Measurements from ENCODE around the gene YBX2.
"Not testable (repeated sequence)": the region's sequence is repeated elsewhere in the genome, so short reads cannot be mapped to it uniquely, and the experiment has no call there.

YBX2 gene

GRCh38 chr17:7294614-7295153, at the start of gene YBX2:
TSS of gene YBX2 (minus strand) at chr17:7294639. CDS start at chr17:7294500, 139 bp downstream.
- DNase-seq: peak; percentile 92

DNA sequence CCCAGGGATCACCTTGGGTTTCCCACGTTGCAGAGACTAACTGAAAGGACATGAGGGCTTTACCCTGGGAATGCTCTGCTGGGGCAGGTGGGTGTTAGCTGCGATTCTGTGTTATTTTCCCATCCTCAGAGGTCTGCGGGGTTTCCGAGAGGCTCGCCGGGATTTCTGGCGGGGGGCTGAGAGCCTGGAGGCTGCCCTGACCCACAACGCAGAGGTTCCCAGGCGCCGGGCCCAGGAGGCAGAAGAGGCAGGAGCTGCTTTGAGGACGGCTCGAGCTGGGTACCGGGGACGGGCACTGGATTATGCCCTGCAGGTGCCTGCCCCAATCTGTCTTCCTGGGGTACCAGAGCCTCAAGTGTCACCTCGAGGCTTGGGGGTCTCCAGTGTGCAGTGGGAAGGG, 48.8 kb upstream of the YBX2 start:
- DNase-seq: no peak

DNA sequence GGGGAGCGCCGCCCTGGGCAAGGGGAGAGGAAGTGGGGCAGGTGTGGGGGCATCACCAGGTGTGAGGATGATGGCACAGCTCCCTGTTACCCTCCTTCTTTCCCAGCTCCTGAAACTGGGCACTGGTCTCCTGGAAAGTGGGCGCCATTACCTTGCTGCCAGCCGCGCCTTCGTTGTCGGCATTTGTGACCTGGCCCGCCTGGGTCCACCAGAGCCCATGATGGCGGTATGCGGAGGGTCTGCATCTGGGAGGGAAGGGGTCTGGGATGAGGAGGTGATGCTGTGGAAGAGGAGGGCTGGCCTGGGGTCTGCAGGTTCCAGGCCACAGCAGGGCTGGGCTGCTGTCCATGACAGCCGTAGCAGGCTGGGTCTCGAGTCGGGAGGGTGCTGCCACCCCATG, 47.4 kb upstream of the YBX2 start:
- DNase-seq: no peak

GRCh38 chr17:7340179-7340578, 45.7 kb upstream of the YBX2 start:
- no peak for DNase-seq

- DNase-seq: not testable (repeated sequence)
Observed at GRCh38 chr17:7337600-7337999, 43.2 kb upstream of the YBX2 start.

- no peak for DNase-seq
Observed at GRCh38 chr17:7336240-7337175, 42.1 kb upstream of the YBX2 start, which contains the start of gene ACAP1. TSS of gene ACAP1 (plus strand) at chr17:7336529. CDS start at chr17:7336735, 206 bp downstream.

DNA sequence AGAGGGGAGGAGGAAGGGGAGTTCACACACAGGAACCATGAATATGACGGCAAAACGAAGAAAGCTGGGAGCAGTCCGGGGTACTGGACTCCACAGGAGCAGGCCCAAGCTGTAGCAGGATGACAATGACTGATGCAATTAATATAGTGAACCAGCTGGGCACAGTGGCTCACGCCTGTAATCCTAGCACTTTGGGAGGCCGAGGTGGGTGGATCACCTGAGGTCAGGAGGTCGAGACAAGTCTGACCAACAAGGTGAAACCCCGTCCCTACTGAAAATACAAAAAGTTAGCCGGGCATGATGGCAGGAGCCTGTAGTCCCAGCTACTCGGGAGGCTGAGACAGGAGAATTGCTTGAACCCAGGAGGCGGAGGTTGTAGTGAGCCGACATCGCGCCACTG, 41.3 kb upstream of the YBX2 start:
- not testable (repeated sequence) for DNase-seq

- DNase-seq: no peak
Observed at GRCh38 chr17:7334938-7335538, 40.6 kb upstream of the YBX2 start.

DNA sequence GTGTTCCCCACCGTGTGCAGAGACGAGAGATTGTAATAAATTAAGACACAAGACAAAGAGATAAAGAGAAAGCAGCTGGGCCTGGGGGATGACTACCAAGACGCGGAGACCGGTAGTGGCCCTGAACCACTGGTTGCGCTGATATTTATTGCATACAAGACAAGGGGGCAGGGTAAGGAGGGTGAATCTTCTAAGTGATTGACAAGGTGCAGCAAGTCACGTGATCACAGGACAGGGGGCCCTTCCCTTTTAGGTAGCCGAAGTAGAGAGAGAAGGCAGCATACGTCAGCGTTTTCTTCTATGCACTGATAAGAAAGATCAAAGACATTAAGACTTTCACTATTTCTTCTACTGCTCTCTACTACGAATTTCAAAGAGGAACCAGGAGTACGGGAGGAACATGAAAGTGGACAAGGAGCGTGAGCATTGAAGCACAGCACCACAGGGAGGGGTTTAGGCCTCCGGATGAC, 38.2 kb upstream of the YBX2 start:
- not testable (repeated sequence) for DNase-seq

- no peak for DNase-seq
Observed at GRCh38 chr17:7332111-7332510, 37.7 kb upstream of the YBX2 start.

GRCh38 chr17:7330638-7331015, 36.2 kb upstream of the YBX2 start:
- no peak for DNase-seq

DNA sequence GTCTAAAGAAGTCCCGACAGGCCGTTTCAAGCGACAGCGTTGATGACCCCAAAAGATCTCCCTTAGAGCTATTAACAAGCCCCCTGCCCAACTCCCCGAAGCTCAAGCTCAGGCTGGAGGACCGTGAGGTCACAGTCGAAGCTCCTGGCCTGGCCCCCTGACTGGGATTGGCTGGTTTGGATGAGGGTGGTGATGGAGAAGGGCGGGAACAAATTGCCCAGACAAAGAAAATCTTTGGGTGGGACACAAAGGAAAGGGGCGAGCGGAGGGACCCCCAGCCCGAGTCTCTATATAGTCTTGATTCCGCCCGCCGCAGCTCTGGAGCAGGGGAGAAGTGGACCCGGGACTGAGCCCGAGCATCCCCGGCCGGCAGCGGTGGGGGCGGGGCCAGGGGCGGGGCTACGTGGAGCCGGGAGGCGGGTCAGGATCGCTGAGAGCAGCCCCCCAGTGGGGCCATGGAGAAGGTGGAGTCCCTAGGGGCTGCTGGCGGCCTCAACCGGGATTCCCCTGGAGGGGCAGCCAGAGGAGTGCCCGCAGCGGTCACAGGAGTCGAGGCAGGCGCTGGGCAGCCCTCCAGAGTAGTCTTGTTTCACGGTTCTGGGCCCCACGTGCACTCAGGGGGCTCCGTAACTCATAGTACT, 35.7 kb upstream of the YBX2 start:
- DNase-seq: peak; percentile 63

- peak; percentile 95 for DNase-seq
Observed at GRCh38 chr17:7329374-7329996, 35.0 kb upstream of the YBX2 start.

GRCh38 chr17:7328840-7329373, 34.5 kb upstream of the YBX2 start, which contains the start of gene NEURL4:
TSS of gene NEURL4 (minus strand) at chr17:7329335. CDS start at chr17:7329312, 23 bp downstream.
- DNase-seq: no peak

DNA sequence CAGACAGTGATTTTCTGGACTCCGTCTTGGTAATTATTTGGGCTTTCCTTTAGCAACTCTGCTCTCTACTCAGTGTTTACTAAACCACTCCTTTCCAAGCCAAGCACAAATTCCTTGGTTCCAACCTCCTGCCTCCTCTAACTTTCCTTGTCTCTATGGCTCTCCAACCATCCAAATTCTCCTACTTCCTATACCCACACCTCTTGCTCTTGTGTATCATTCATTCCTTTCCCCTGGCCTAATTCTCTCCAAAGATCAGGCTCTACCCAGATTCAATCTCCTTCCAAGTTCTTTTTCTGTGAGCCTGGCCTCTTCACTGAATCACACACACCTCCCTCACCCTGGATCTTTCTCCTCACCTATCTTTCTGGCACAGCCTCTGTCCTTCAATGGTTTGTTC, 33.6 kb upstream of the YBX2 start:
- no peak for DNase-seq

DNA sequence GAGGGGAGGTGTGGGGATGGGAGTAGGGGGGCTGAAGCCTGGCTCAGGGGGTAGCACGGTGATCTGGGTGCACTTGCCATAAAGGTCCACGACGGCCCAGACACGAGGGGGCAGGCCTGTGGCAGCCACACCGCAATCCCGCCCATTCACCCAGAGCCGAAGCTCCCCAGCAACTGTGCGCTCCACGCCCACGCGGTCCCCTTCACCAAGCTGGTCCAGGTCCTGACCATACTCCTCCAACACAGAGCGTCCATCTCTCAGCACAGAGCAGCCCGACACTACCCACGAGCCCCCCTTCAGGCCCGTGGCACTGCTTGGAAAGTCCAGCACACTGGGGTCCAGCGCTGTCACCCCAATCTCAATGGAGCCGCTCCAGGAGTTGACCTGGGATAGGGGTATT, 33.1 kb upstream of the YBX2 start:
- no peak for DNase-seq

GRCh38 chr17:7327056-7327455, 32.6 kb upstream of the YBX2 start:
- DNase-seq: no peak

DNA sequence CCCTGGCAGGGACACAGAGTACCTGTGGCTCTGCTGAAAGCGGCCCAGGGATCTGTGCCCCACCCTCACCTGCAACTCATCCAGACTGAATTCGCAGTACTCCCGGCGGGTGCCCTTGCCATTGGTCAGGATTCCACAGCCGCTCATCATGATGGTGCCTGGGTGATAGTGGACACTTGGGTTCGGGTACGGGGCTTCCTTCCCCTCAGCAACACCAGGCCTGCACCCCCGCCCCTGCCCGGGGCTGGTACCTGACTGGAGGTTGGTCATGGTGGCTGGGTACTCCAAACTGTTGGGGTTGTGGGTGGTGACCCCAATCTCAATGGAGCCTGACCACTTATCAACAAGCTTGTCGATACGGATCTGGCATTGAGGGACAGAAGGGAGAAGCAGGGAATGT, 31.7 kb upstream of the YBX2 start:
- no peak for DNase-seq

- DNase-seq: no peak
Observed at GRCh38 chr17:7325031-7325528, 30.6 kb upstream of the YBX2 start.

GRCh38 chr17:7324438-7324779, 30.0 kb upstream of the YBX2 start:
- no peak for DNase-seq

GRCh38 chr17:7323731-7324437, 29.4 kb upstream of the YBX2 start:
- no peak for DNase-seq

Data from NCI-H510A (cell line).